Kidney epithelial cell (primary cell): Measurements from ENCODE around the gene PLCG2. TPM values are rescaled to one million over a fixed set of nuclear protein-coding genes. Genes with fewer than 3 reads are reported as not detected.

ENCODE experiments used
- DNase-seq: peaks from one replicate; pipeline ENCODE4 v3.0.0-alpha.2; 2010; ENCODE audit warnings: low read depth
- H3K27me3 ChIP-seq: 2 replicates; pipeline ENCODE4 v1.6.0; 2011; ENCODE audit warnings: low read length; ENCODE audit not compliant: control insufficient read depth, insufficient read depth
- H3K36me3 ChIP-seq: 2 replicates; pipeline ENCODE4 v1.5.1; 2011; ENCODE audit warnings: low read length; ENCODE audit not compliant: control insufficient read depth, insufficient read depth
- H3K4me3 ChIP-seq: 2 replicates; pipeline ENCODE4 v1.5.1; 2011; ENCODE audit warnings: low read depth, mild to moderate bottlenecking, control low read depth, low read length
- CTCF ChIP-seq: IDR thresholded peaks from 2 replicates; pipeline ENCODE4 v1.5.1; 2011; ENCODE audit warnings: mild to moderate bottlenecking, moderate library complexity, low read length, control low read depth, inconsistent platforms; ENCODE audit not compliant: insufficient read depth, poor library complexity, severe bottlenecking
- total RNA-seq: library from RNA; depleted of rRNA; stranded (reverse); fragments of >200 nt; gene quantifications from 2 replicates; pipeline ENCODE4 v1.2.3, GENCODE V29; 2015

The PLCG2 gene
- total RNA-seq, 1 donor from 2014 or later: 17.3 TPM

- TF ChIP-seq CTCF: peak; percentile 19
- no peaks in the 10 kb centered on the region for H3K36me3 ChIP-seq
- no peaks in the 10 kb centered on the region for H3K27me3 ChIP-seq
- no peak overlapping the region for H3K4me3 ChIP-seq
- DNase-seq: no peak
These were observed 215.4 kb downstream of the PLCG2 start for GRCh38 chr16:81994485-81994884.

GRCh38 chr16:81995651-81996050 is 216.6 kb downstream of the PLCG2 start:
- DNase-seq: no peak
- no peak overlapping the region for H3K4me3 ChIP-seq
- no peak for TF ChIP-seq CTCF
- no peaks in the 10 kb centered on the region for H3K36me3 ChIP-seq
- H3K27me3 ChIP-seq: no peaks in the 10 kb centered on the region

DNA sequence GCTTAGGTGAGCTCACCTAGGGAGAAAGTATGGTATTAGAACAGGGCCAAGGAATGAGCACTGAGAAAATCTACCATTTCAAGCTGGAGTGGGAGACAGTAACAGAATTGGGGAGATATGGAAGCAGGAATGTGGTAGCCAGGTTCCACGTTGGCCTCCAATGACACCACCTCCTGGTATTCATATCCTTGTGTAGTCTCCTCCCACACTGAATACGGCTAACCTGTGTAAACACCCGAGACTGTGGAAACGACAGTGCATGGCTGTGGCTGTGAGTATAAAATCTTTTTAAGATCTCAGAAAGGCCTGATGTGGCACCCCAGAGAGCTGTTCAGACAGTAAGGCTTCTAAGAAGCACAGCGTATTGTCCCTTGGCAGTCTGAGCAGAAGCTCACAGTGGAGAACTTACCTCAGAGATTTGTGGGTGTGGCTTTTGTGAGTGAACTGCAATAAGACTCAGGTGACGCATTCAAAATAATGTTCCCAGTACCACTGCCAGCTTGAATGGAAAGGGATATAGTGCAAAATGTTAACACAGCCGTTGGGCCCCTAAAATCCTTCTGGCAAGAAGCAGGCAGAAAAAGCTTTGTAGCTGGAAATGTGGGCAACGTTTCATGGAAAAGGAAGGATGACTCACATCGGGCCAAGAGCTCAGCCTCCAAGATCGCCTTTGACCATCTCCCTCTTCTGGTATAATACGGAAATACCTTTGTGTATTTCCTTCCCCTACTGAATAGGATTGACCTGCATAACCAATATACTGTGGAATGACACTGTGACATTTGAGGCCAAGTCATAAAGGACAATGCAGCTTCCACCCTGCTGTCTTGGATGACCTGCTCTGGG is 217.8 kb downstream of the PLCG2 start:
- TF ChIP-seq CTCF: no peak
- H3K4me3 ChIP-seq: no peak overlapping the region
- DNase-seq: no peak
- no peaks in the 10 kb centered on the region for H3K36me3 ChIP-seq
- no peaks in the 10 kb centered on the region for H3K27me3 ChIP-seq

DNA sequence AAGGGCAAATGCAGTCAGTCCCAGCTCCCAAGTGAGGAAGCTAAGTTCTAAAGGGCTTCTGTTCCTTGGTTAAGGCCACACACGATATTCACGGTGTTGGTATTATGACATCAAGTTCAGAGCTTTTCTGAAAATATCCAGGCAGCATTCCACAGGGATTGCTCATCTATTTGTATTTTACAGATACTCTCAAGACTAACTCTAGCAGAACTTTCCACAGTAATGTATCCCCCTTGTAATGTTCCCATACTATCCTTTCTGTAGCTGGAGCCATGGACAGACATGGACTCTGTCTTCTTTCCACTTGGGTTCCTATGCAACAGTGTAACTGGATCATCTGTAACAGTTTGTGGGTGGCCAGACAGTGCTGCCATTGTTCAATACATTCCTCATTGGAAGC is 218.6 kb downstream of the PLCG2 start:
- Histone ChIP-seq H3K27me3 (no peaks in the 10 kb centered on the region), H3K4me3 (no peak overlapping the region), H3K36me3 (no peaks in the 10 kb centered on the region)
- no peak for TF ChIP-seq CTCF
- peak; percentile 42 for DNase-seq

DNA sequence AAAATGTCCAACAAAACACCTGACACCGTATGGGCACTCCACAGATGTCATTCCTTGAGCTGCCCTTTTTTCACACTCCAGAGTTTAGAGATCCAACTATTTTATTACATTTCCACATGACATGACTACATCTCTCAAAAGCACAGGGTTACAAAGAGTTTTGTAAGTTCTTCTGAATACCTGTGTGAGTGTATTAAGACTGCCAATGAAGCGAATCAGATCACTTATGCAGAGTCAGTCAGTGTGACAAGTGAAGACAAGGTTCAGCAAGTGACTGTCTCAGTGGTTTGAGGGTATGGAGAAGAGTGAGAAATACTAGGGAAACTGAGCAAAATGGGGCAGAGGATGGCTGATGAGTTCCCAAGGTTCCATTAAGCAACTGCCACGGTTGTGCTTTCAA is 223.7 kb downstream of the PLCG2 start:
- TF ChIP-seq CTCF: no peak
- Histone ChIP-seq H3K4me3 (no peak overlapping the region), H3K36me3 (no peaks in the 10 kb centered on the region), H3K27me3 (no peaks in the 10 kb centered on the region)
- DNase-seq: no peak

DNA sequence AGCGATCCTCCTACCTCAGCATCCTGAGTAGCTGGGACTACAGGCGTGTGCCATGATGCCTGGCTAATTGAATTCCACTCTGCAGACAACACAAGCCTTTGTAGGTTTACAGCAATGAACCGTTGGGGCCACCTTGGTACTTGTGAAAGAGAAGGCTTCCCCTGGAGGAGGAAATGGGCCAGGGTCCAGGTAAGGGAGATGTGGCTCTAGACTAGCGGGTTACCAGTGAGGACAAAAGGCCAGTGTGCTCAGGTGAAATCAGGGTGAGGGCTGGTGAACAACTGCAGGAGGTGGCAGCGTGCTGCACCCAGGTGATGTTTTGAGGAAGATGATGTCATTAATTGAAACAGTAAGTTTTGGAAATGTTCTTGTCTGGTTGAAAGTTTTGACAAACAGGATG is 225.5 kb downstream of the PLCG2 start:
- H3K27me3 ChIP-seq: no peaks in the 10 kb centered on the region
- H3K36me3 ChIP-seq: no peaks in the 10 kb centered on the region
- TF ChIP-seq CTCF: no peak

More for the DNA sequence above, 225.5 kb downstream of the PLCG2 start:
- no peak overlapping the region for H3K4me3 ChIP-seq
- DNase-seq: no peak
